Fibroblast of the aortic adventitia (primary cell): Measurements from ENCODE around the gene CELF1. TPM values are rescaled to one million over a fixed set of nuclear protein-coding genes. Genes with fewer than 3 reads are reported as not detected.

Experiments
- DNase-seq: peaks from one replicate; pipeline ENCODE4 v3.0.0-alpha.2; 2010; ENCODE audit warnings: low read depth
- H3K4me3 ChIP-seq: 2 replicates; pipeline ENCODE4 v1.5.1; 2011; ENCODE audit warnings: low read depth, mild to moderate bottlenecking, control low read depth, low read length, moderate library complexity
- total RNA-seq: library from RNA; depleted of rRNA; stranded (reverse); fragments of >200 nt; gene quantifications from 2 replicates; pipeline ENCODE4 v1.2.3, GENCODE V29; 2012; ENCODE audit warnings: low replicate concordance
- TF ChIP-seq, protein P1 (sequence below): IDR thresholded peaks from 2 replicates; pipeline ENCODE4 v1.5.1; 2011; ENCODE audit warnings: mild to moderate bottlenecking, low read length, control low read depth, inconsistent platforms; ENCODE audit not compliant: insufficient read depth

Gene CELF1
- total RNA-seq, 1 donor = 103 TPM

DNA sequence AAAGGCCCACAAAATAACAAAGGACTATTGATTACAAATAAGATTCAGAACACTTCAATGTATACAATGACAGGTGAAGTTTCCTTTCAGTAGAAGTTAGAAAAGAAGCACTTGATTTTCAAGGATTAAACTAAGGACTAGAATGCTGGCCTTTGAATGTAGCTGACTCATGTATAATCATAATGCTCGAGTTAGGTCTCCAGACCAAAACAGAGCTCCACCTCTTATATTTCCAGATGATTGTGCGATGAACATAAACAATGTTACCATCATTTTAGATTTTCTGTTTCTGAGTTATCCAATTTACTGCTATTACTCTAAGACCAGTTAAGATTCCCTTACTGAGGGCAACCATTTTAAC lies 63.6 kb downstream of the CELF1 start:
- H3K4me3 ChIP-seq = no peak overlapping the region
- peak; percentile 57 for DNase-seq
- TF ChIP-seq, protein P1, sequence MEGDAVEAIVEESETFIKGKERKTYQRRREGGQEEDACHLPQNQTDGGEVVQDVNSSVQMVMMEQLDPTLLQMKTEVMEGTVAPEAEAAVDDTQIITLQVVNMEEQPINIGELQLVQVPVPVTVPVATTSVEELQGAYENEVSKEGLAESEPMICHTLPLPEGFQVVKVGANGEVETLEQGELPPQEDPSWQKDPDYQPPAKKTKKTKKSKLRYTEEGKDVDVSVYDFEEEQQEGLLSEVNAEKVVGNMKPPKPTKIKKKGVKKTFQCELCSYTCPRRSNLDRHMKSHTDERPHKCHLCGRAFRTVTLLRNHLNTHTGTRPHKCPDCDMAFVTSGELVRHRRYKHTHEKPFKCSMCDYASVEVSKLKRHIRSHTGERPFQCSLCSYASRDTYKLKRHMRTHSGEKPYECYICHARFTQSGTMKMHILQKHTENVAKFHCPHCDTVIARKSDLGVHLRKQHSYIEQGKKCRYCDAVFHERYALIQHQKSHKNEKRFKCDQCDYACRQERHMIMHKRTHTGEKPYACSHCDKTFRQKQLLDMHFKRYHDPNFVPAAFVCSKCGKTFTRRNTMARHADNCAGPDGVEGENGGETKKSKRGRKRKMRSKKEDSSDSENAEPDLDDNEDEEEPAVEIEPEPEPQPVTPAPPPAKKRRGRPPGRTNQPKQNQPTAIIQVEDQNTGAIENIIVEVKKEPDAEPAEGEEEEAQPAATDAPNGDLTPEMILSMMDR = no peak

DNA sequence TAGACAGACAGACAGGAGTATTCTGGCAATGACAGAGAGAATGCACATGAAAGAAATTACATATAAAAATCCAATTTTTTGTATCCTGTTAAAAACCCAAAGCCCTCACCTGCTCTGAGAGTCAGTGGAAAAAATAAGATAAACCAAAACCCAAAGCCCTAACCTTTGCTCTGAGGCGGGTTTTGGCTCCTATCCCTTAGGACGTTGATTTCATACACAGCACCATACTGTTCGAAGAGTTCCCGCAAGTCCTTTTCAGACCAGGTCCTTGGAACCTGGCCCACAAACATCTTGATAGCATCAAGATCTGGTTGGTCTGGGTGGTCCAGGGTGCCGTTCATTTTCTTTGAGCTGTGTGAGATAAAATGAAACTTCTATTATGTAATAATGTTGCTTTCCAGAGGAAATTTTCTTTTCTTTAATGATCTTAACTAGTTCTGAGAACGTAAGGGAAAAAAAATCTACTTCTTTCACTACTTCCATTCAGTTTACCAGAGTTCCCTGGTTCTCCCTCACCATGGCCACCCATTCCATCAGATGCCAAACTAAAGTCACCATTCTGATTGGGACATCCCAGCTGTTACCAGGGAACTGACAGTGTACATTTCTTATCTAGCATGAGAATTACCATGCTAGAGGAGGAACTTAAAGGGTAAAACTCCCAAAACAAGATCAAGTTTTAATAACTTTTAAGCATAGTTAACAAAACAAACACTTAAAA lies 64.1 kb downstream of the CELF1 start:
- no peak for DNase-seq
- TF ChIP-seq, protein P1 = no peak
- no peak overlapping the region for H3K4me3 ChIP-seq

DNA sequence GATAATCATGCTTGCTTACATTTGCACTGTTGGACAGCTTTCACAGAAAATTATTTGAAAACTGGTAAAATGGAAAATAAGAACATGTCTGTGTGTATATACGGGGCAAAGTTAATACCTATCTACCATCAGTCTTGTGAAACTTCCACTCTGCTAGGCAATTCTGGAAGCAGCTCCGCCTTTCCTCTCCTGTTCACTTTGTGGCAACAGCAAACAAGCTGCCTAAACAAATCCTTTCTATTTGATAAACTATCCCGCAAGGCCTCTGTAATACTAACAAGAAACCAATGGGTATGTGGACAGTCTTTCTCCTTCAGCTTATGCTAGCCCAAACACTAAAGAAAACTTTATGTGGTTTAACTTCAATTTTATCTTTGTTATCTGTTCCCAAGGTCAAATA lies 64.8 kb downstream of the CELF1 start:
- no peak for DNase-seq
- no peak overlapping the region for H3K4me3 ChIP-seq
- TF ChIP-seq, protein P1 = no peak

DNA sequence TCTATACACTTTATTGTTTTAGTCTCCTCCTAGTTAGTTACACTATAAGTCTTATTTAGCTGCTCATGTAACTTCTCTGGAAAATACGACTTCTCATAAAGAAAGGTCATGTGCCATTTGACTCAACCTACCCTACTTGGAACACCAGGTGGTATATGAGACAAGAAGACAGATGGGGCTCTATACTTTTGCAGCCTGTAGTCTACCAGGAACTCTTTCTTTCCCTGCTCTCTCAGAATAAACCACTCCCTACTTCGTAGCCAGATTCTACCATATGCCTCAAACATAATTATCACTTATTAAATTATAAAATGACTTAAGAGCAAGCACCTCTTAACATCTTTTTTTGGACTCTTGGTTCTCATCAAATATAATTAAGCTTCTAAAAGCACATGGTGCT lies 65.5 kb downstream of the CELF1 start:
- TF ChIP-seq, protein P1 = no peak
- no peak overlapping the region for H3K4me3 ChIP-seq
- DNase-seq = no peak

DNA sequence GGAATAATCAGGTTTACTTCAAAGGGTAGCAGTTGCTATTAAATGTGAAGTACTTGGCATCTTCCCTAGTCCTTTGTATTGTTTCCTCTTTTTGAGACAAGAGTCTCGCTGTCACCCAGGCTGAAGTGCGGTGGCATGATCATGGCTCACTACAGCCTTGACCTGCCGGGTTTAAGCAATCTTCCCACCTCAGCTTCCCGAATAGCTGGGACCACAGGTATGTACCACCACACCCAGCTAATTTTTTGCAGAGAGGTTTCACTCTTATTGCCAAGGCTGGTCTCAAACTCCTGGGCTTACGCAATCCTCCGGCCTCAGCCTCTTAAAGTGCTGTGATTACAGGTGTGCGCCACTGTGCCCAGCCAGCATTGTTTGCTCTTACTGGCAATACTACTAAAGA lies 67.8 kb downstream of the CELF1 start:
- TF ChIP-seq, protein P1 = no peak
- DNase-seq = no peak
- H3K4me3 ChIP-seq = no peak overlapping the region

DNA sequence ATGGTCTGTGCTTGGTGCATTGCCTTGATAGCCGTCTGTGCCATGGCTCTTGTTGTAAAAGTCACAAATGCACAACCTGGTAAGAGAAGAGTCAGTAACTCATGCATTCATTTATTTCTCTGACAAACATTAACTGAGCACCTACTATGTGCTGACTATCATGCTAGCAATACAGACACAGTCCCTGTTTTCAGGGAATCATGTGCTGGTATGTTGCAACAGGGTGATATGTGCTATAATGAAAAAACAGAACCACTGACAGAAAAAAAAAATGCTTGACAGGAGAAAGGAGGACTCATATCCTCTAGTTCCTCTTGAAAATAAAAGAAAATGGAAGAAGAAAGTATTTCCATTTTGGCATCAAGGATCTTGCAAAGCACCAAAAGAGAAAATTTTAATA lies 69.5 kb downstream of the CELF1 start:
- no peak overlapping the region for H3K4me3 ChIP-seq
- DNase-seq = no peak
- TF ChIP-seq, protein P1 = no peak

DNA sequence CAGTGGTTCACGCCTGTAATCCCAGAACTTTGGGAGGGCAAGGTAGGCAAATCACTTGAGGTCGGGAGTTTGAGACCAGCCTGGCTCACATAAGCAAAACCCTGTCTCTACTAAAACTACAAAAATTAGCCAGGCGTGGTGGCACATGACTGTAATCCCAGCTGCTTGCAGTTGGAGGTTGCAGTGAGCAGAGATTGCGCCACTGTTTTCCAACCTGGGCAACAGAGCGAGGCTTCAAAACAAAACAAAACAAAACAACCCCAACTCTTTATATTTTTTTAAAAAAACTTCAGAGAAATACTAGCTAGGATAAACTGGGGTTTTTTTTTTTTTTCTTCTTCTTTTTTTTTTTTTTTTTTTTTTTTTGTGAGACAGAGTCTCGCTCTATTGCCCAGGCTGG lies 72.2 kb downstream of the CELF1 start:
- no peak for DNase-seq
- TF ChIP-seq, protein P1 = no peak
- no peak overlapping the region for H3K4me3 ChIP-seq
